ENCODE data around the gene GNPDA1.
A peak's percentile ranks its signal among the peaks of the same experiment; 100 is the strongest.

The GNPDA1 gene

GRCh38 chr5:141951332-141951781 is 61.5 kb downstream of the GNPDA1 start:
- DNase-seq = peak in 1 of 2 experiments; percentile 41

Measured in NCI-H526 (cell line).